Measurements from ENCODE around the gene MTAP.
"Not testable (repeated sequence)": the region's sequence is repeated elsewhere in the genome, so short reads cannot be mapped to it uniquely, and the experiment has no call there.

Gene MTAP

DNA sequence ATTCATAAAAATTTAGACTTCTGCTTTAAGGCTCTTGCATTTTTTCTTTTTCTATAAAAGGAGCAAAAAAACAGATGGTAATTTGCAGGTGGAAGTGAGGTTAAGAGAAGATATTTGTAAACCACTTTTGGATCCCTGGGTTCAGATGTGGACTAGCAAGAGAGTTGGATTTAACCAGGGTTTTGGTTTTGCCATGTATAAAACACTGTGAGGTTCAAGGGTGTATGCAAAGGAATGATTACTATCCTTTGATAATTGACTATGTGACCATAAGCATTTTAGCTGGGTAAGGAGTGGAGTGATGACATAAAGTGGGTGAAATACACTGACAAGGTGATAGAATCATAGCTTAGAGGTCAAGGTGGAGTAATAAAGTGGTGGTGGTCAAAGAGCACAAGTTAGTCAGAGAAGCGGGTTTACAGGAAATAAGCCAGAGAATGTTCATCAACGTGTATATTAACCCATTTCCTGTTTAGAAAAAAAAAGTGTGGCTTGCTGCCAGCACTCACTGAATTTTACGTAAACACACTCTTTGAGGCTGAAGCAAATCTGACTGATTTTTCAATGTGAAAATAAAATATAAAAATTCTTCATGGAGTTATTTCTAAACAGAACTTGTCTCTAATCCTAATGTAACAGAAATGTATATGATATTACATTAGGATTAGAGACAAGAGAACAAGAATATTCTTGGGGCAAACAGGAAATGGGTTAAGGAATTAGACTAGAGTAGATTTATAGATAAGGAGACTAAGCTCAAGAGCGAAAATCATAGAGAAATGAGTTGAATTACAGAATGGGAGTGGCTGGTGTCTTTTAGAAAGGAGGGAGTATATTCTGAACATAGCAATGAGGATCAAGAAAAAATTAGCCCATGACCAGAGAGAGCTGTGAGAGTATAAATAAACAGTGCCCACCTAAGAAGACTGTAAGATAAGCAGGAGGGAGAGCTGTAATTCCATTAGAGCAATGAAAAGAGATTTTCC lies 117.2 kb downstream of the MTAP start:
- no peak for DNase-seq (ENCODE audit: low read depth)

DNA sequence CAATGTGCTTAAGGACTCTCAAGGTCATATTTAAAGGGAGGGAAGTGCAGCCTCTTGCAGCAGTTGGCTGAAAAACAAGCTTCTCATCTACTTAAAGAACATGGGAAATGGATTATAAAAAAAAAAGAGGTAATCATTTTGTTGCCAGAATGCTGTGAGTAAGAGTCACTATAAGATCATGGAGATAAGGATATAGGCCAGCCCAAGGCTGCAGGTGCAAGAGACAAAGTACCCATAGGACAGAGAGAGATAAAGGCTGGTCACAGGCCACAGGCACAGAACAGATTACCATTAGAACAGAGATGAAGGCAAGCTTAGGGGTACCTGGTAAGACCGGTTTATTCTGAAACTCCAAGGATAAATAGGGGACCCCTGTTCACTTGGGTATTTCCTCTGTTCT lies 121.3 kb downstream of the MTAP start:
- no peak for DNase-seq (ENCODE audit: low read depth)

DNA sequence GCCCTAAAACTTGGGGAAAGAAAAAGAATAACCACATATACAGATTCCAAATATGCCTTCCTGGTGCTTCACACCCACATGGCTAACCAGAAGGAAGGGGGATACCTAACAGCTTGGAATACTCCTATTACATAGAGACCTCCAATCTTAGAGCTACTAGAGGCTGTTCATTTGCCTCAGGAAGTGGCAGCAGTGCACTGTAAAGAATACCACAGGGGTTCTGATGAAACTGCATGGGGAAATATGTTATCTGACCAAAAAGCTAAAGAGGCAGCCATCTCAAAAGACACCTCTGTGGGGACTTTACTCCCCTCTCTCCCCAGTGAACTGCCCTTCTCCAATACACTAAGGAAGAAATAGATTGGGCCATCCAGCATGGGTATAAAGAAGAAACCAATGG lies 125.3 kb downstream of the MTAP start:
- no peak for DNase-seq (ENCODE audit: low read depth)

DNA sequence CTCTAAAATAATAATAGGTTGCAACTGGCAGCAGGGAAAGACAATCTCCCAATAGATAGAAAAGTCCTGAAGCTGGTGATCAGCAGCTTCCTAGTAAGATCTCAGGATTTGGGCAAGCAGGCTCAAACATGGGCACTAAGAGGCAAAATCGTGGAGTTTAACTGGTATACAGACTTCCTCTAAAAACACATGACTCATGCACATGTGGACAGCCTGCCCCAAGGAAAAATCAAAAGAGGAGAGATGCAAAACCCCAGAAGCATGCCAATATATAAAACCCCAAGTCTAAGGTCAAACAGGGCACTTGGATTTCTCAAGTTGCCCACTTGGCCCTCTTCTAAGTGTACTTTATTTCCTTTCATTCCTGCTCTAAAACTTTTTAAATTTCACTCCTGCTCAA lies 129.0 kb downstream of the MTAP start:
- no peak for DNase-seq (ENCODE audit: low read depth)

DNA sequence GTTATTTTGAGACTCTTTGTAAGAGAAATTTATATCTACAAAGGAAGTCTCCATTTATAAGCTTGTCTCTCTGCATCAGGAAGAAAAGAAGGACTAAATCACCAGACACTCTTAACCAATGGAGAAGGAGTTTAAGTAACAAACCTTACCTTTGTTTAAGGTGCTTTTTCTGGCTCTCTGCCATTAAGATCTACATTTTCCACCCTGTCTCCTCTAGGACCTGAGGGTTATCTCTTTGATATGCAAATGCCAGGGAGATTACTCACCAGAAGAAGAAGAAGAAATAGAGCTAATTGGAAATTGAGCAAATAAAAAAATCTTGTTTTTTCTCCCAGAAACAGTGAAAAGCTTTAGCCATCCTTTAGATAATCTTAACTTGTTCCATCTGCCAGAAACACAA lies 130.8 kb downstream of the MTAP start:
- no peak for DNase-seq (ENCODE audit: low read depth)

DNA sequence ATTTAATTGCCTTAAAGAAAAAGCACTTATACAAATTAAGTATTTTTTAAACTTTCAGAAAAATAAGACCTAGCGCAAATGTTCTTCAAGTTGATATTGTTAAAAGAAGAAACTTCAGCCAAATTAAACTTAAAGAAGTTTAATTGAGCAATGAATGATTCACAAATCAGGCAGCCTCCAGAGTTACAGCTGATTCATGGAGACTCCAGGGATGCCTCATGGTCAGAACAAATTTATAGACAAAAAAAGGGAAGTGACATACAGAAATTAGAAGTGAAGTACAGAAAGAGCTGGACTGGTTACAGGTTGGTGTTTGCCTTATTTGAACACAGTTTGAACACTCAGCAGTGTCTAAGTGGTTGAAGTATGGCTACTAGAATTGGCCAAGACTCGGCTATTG lies 131.4 kb downstream of the MTAP start:
- no peak for DNase-seq (ENCODE audit: low read depth)

DNA sequence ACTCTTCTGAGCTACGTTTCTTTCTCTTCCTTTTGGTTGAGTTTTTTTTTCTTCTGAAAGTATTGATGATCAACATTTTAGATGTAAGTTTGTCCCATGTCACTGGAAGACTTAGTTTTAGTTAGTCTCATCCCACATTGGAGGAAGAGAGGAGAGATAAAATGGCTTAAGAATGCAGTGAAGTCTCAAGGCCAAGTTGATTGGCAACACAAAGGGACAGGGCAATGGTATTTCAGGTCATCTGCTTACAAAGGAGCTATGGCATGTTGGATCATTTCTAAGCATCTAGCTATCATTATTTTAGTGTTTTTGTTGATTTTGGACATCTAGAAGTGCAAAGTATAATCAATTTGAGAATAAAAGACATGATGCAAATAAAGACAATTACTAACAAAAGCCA lies 133.2 kb downstream of the MTAP start:
- DNase-seq (ENCODE audit: low read depth): no peak

DNA sequence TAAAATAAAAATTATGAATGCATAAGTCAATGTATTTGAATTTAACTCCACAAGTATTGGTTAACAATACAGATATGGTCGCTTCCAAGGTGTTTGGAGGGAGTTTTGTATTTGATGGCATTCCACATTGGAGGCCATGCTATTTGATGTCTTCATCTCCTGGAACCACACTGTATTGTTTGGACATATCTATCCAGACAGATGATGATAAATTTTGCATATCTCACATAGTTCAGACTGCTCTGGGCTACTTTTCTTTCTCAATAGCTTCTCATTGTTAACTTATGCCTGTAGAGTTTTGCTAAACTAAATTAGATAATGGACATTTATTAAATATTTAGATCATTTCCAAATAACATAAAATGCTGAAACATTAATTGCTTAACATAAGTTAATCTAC lies 133.7 kb downstream of the MTAP start:
- DNase-seq (ENCODE audit: low read depth): no peak

DNA sequence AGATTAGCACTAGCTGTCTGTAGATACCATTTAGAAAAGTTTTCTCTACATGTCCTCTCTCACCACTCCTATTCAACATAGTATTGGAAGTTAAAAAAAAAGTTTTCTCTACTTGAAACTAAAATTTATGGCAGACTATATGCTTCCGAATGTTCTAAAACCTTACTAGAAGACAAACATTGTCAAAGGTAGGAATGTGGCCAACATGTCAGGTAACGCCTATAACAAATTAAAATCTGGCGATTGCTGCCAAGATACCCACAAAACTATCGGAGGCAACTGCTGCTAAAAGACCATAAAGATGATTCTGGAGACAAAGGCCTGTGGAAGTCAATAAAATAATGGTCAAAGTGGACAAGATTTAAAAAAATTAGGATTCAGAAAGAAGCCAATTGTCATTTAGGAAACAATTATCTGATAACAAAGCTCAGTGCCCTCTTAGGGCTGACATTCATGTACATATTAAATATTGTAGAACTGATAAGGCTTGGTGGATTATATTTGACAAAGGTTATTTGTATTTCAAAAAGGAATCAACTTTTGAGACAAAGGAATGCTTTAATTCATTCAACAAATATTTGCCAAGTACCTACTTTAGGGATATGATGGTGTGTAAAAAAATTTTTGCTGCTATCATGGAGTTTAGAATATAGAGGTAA lies 139.0 kb downstream of the MTAP start:
- no peak for DNase-seq (ENCODE audit: low read depth)

DNA sequence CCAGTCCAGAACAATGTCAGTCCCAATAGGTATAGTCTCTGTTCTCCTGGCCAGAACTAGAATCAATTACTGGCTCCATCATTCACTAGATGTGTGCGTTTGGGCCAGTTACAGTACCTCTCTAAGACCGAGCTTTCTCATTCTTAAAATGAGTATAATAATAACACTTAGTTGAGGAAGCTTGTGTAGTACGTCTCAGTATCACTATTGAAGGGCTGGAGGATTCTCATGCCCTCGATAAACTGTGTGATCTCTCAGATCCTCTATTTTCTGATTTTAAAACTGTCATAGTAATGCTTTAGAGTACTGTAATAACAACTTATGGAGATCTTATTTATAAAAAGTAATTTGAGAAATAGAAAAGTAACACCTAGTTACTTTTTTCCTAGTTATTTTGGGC lies 141.0 kb downstream of the MTAP start:
- no peak for DNase-seq (ENCODE audit: low read depth)

DNA sequence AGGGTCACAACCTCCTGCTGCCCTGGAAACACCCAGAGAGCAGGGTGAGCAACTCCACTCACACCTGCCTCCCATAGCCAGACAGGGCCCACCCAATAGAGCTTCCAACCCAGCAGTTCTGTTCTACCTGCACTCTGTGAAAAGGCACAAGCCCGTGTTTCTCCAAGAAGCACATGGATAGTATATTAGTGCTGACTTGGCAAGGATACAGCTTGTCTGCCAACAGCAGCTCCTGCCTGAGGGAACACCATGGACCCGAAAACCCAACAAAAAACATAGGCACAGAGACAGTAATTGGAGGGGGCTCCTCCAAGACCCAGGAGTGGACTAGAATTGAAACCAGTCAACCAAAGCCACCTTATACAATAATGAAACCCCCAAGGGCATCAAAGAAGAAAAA lies 143.2 kb downstream of the MTAP start:
- DNase-seq (ENCODE audit: low read depth): no peak

DNA sequence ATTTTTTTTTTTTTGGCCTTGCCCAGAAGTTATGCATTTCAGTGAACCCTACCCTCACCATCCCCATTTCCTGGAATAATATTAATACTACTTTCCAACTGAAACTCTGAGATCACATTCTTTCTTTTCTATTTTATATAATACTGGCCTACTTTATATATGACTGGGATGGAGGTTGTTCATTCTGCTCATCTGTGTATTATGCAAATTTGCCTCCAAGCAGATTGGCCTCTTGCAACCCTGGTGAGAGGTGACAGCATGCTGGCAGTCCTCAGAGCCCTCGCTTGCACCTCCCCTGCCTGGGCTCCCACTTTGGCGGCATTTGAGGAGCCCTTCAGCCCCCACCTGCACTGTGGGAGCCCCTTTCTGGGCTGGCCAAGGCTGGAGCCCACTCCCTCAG lies 156.4 kb downstream of the MTAP start:
- no peak for DNase-seq (ENCODE audit: low read depth)

DNA sequence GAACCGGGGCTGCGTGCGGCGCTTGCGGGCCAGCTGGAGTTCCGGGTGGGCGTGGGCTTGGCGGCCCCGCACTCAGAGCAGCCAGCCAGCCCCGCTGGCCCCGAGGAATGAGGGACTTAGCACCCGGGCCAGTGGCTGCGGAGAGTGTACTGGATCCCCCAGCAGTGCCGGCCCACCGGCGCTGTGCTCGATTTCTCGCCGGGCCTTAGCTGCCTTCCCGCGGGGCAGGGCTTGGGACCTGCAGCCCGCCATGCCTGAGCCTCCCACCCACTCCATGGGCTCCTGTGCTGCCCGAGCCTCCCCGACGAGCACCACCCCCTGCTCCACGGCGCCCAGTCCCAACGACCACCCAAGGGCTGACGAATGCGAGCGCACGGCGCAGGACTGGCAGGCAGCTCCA lies 156.8 kb downstream of the MTAP start:
- DNase-seq (ENCODE audit: low read depth): not testable (repeated sequence)

DNA sequence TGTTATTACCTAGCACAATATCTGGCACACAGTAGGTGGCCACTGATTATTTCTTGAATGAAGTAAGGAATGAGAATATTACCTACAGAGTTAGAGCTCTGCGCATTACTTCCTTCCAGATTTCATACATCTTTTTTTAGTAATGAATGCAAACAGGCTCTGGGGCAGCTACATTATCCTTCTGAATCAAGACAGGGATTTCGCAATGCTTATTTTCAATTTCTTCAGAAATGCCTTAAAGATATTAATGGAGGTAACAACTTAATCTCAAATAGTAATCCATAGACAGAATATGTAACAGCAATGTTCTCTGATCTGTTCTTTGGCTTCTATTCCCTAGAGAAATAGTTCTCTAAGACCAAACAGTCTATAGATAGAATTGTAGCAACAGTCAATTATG lies 159.1 kb downstream of the MTAP start:
- no peak for DNase-seq (ENCODE audit: low read depth)

DNA sequence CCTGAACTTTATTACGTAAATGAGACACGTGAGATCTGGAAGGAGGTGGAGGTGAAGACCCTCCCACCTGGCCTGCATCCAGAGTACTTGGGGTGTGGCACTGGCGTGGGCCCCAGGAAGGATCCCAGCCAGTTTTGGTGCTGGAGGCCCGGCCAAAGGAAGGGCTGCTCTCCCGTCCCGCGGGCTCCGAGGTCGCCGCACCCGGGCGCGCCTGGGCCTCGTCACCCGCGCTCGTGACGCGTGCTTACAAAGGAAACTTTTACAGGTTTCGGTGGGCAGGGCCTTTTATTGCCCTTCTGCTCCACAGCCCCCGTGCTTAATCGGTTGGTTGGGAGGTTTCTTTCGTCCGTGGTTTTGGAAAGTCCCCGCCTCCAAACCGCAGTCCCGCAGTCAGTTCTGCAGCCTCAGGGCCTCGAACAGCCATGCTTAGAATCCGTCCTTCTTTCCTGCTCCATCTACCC lies 162.5 kb downstream of the MTAP start:
- DNase-seq (ENCODE audit: low read depth): no peak

DNA sequence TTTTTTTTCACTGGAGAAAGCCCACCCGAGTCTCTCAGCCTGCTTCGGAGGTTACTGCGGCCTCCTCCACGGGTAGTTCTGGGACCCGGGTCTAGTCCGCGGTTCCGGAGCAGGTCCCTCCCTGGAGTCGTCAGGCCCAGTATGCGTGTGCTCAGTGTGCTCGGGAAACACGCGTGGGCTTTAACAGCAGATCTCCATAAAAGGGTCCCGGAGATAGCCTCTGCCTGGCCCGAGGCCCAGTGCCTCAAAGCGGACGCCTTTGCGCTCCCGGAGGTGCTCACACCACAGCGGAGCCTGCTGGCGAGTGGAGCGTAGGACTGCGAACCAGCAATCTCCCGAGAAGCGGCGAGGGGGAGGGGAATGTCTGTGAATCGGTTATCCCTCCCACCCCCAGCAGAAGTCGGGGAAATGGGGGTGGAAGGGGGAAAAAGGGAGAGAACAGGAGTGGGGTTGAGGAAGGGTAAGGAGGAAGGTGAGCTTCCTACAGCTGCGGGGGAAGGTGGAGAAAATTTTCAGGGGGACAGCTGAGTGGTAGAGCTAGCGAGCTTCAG lies 163.0 kb downstream of the MTAP start:
- DNase-seq (ENCODE audit: low read depth): no peak

DNA sequence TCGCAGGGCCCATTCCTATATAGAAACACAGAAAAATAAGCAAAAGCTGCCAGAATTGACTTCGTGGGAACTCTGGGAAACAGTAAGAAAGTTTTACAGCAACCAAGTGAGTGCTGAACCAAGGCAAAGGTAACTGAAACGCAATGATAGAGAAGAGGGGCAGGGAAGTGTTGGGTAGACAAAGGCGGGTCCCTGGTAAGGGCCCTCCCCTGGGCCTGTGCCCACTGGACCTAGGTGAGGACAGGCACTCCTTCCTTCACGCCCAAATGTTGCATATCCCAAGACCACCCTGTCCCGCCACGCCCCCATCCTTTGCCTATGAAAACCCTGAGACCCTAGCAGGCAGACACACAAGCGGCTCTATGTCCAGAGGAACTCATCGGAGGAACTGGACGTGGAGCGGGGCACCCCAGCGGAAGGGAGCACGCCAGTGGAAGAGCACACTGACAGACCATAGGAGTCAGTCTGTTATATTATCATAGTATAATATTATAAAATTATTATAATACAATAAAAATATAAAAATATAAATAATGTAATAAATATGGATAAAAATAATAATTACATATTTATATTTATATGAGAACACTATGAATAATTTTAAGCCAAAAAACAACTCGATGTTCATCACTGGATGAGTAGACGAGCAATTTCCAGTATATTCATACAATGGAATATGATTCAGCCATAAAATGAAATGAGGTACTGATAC lies 163.9 kb downstream of the MTAP start:
- DNase-seq (ENCODE audit: low read depth): no peak

DNA sequence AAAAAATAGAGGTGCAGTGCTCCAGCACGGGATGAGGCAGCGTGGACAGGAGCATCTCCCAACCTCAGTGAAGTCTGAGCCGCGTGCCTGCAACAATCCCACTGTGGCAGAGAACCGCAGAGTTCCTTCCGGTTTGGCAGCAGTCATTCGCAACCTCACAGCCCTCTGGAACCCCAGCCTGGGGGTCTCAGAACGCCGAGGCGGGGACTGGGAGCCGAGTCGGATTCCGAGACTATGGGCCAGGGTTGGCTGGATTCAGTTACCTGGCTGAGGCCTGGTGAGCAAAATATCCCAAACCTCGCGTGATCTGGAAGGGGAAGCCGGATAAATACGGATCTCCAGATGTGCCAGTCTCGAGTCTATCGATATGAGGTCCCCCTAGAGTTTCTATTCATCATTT lies 164.7 kb downstream of the MTAP start:
- DNase-seq (ENCODE audit: low read depth): no peak

DNA sequence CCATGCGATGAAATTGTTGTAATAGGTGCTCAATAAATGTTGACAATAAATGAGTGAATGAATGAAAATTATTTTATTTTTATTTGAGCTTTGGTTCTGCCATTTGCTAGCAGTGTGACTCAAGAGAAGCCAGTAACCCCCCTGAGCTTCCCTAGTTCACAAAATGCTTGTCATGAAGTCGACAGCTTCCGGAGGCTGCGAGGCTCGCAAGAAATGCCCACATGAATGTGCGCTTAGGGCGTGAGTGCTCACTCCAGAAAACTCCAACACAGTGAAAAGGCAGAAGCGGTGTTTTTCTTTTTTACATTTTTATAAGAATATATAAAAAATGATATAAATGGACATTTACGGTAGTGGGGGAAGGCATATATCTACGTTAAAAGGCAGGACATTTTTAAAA lies 165.3 kb downstream of the MTAP start:
- no peak for DNase-seq (ENCODE audit: low read depth)

DNA sequence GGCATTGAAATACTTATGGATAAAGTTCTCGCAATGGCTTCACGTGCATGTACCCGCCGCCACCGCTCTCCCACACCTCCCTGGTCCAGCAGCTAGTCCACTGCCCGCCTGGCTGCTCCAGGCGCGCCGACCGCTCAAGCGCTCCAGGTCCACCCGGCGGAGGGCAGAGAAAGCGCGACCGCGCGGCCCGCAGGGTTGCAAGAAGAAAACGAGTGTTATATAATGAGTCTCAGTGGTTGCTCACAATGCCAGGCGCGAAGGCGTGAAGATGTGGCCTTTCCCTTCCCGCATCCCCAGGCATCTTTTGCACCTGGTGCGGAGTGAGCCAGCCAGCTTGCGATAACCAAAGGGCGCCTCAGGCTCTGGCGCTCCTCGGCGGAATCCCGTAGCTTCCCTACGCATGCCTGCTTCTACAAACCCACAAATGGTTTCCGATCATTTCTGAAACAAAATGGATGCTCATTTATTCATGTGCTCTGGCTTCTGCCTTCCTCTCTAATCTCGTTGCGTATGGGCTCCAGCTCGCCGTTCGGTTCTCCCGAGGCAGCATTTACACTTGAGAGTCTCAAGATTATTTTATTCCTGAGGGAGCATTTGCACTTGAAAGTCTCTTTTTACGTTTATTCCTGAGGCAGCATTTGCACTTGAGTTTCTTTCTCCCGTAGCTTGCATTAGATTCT lies 166.0 kb downstream of the MTAP start:
- DNase-seq (ENCODE audit: low read depth): no peak

DNA sequence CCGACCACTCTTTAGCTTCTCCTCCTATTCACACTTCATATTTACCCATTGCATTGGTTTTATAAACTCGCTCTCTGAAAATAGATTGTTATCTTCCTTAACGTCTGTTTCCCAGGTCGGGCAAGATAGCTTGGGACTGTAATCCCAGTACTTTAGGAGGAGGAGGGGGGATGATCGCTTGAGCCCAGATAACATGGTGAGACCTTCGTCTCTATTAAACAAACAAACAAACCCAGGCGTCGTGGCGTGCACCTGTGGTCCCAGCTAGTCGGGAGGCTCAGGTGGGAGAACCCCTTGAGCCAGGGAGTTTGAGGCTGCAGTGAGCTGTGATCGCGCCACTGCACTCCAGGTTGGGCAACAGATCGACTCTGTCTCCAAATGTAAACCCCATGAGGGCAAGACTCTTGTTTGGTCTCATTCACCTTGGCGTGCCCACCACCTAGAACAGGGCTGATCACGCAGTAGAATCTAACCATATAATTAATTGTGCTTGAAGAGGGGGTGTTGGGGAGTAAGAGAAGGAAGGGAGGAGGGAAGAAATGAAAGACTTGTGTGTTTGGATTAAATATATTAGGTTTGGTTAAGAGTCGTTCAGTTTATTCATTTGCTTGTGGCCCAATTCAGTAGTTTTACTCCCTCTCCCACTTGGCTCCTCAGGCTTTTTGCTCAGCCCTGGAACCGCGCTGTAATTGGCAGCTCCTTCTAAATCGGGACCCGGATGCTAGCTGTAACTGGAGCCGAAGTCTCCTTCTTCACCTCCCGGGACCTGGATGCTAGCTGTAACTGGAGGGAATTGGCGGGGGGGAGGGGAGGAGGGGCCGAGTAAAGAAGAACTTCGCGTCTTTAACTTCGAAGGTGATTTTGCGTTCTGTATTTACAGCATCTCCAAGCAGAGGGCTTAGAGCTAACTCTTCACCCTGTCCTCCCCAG lies 166.8 kb downstream of the MTAP start:
- DNase-seq (ENCODE audit: low read depth): no peak
